HK-2 (cell line): ENCODE measurements around the gene PBRM1.
A peak's percentile ranks its signal among the peaks of the same experiment; 100 is the strongest.
"Not testable (repeated sequence)": the region's sequence is repeated elsewhere in the genome, so short reads cannot be mapped to it uniquely, and the experiment has no call there.

Experiments used
- DNase-seq: peaks from one replicate; pipeline ENCODE4 v3.0.0-alpha.2; 2018; ENCODE audit not compliant: unreplicated experiment

Gene PBRM1

DNA sequence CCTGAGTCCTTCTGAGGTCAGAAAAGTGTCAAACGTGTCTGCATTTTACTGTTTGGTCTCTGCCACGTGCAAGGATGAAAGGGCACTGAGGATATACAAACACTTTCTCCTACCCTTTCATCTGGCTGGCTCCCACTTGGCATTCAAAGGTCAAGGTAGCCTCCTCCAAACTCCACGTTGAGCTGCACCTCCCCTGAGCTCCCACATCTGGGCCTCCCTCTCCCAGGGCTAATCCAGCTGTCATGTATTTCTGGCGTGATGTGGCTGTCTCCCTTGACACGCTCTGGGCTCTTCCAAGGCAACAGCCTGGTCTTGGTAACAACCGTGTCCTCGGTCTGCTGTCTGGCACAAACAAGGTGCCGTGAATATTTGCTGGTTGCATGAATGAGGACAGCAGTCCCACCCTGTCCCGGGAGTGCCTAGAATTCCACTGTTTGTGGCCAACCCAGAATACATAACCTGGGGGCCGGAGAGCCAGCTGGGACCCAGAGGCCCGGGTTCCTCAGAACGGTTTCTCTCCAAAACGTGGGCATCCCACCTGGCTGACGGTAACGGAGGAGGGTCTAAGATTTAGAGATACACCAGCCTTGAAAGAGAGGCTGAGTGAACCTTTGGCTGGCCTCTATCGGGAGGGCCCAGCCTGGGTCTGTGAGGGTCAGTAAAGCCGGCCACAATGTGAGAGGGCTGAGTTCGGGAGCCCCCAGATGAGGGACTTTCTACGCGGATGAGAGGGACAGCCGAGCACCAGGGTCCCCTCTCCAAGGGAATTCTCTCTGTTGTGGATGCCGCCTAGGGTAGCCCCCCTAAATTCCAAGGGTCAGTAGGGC lies 19.1 kb upstream of the PBRM1 start:
- DNase-seq, result peak; percentile 22

DNA sequence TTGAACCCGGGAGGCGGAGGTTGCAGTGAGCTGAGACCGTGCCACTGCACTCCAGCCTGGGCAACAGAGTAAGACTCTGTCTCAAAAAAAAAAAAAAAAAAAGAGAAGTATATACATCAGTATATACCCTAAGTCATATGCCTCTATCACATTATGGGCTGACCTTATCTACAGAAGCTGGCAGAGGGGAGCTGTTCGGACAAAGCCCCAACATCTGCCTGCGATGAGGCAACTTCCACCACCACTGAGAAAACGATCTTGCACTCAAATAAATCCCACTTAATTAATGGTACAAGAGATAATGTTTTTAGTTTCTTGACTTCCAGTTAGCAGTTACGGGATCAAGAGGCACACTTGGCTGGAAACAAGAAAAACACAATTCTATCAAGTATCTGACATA lies 17.6 kb upstream of the PBRM1 start:
- no peak for DNase-seq

DNA sequence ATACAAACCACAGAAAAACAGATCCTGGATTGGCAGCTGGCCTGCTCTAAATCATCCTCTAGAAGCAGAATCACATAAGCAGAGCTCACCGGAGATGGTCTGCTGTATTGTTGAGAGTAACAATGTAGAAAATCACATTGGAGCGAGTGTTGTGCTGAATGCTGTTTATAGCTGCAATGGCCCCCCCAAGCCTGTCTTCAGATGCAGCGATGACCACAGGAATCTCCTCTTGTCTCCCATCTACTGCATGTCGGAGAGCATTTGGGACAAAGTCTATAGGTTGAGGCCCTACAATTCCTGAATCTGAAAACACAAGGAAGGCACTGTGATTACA lies 11.9 kb upstream of the PBRM1 start:
- DNase-seq, result no peak

DNA sequence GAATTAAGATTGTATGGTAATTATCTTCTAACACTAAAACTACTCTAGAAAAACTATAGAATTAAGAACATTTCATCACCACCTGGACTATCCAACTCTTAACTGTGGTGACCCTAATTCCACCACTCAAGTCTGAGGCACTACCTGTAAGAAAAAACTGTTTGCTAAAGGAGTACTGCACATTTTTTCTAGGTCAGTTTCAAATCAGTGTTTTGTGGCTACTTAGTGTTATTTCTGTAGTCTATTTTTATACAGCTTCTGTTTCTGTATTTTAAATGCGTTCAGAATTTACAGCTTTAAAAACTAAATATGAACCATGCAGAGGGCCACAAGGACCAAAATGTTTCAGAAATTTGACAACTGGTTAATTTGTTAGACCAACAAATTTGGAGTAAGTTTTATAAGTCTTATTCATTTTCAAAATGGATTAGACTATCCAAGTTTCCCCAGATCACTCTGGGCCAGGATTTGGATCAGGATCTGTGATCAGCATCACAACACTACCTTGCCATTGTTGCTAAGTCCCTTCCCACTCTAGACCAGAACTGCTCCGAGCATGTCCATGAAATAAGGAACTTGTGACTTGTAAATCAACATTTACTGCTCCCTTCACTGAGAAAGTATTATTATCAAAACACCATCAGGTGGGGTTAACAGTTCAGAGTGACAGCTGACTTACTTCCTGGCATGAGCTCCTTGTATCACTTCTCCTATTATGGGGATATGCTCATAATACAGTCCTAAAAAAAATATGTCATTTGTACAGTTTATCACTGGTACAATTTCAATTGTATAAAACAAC lies 11.3 kb upstream of the PBRM1 start:
- no peak for DNase-seq

DNA sequence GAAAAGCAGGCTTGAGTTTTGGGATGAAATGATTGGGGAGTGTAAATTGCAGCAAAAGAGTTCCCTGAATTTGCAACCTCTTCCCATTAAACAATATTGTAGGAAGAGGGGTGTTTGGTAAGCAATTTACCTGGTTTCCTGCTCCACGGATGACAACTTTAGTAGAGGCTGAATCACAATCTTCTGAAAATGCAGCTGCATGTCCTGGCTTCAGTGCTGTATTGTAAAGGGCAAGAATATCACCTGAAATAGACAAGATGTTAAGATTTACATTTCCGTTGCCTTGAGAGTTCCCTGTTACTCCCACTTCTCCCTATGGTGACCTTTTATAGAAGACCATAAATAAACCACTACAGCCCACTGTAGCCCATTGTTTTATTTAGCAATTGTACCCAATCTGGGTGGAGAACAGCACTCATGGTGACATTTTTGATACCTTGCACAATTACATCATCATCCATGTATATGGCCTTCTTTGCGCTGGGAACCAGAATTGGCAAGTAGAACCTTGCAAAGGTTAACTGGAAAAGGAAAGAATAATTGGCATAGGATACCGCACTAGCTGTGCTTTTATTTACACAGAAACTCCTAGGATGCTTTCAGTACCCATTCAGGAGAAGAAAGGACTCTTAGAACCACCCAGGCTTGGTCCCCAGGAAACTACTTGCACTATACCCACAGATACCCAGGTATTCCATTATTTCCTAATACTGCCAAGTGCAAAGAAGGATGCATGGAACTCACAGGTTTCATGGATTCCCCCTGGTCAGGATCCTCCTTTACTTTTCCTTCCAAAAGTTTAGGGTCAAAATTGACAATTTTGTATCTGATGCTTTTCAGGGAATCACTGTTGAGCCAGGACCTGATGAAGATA lies 10.3 kb upstream of the PBRM1 start:
- DNase-seq, result no peak

DNA sequence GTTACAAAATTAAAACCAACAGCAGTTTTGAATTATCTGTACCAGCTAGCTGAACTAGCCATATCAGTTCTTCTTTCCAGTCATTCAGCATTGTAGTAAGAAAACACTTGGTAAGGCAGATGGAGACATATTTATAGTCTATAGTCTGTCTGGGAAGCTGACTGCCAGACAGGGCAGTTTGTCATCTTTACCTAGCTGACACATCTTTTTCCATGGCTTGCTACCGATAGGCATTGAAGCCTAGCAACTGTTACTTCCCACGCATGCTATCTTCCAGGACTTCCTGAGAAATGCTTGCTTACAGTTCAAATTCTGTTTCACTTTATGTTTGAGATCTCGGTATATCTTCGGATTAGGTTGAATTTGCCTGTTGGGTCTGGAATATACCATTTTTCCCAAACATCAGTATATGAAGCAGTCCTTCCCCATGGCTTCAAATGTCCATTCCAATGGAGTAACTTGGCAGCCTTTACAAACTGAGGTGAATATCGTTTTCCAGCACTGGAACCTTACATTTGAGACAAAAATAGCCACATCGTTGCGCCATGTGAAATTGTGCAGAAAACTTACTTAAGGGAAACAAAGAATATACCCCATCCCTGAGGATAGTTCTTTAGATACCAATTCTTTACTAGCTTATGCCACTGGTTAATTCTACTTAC lies 8.9 kb upstream of the PBRM1 start:
- no peak for DNase-seq

DNA sequence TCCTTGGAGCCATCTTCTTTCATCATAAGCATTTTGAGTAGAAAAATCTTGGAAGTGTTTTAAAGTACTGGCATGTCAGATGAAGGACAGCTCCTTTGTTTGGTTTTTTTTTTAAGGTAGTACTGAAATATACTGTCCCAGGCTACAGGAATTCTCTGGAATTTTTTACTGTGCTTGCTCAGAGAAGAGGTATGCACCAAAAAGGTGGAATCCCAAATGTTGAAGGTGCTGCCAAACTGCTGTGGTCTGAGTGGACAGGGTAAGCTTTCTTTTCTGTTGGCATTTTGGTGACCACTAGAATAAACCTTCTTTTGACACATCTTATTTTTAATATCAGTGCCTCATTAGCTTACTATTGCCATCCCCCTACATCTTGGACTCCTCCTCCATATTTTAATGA lies 7.4 kb upstream of the PBRM1 start:
- DNase-seq, result no peak

DNA sequence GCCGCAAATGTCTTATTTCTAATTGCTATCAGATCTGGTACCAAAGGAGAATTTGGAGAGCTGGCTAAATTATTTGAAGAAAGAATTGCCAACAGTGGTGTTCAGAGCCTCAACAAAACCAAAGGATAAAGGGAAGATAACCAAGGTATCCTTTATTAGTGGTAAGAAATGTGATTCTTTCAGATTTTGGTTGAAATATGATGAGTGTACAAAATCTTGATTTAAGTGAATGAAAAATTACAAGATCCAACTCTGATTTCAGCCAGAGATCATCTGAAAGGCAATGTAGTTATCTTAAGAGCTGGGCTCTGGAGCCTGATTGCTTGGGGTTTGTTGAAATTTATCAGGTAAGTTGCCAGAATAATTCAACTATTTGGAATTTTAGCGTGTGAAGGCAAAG lies 4.8 kb upstream of the PBRM1 start:
- no peak for DNase-seq

DNA sequence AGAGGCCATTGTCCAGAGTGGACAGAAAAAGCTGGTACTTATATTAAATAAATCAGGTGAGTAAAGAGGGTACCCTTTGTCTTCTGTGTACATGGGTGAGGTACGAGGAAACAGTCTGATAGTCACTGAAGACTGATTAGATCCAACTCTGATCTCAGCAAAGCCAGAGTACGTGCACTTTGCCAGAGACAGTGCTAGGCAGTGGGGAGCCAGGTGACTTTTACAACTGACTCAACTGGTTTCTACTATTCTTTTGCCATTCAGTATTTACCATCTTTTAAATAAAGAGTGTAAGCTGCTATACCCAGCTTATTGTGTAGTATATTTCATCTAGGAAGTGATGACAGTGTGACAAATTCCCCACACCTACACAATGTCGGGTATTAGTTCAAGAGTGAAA lies 3.4 kb upstream of the PBRM1 start:
- DNase-seq, result no peak

DNA sequence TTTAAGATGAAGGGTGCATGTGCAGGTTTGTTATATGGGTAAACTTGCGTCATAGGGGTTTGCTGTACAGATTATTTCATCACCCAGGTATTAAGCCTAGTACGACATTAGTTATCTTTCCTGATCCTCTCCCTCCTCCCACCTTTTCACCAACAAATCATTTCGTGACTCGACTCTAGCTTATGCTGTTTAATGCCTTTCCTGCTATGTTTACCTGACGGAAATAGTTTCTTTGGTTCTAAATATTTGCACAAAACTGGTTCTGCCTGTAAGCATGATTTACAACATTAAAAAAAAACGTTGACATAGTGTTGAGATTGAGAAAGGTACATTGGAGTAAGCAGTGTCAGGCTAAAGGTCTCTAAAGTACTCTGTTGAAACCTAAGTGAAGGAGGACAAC lies 2.6 kb upstream of the PBRM1 start:
- DNase-seq, result no peak

DNA sequence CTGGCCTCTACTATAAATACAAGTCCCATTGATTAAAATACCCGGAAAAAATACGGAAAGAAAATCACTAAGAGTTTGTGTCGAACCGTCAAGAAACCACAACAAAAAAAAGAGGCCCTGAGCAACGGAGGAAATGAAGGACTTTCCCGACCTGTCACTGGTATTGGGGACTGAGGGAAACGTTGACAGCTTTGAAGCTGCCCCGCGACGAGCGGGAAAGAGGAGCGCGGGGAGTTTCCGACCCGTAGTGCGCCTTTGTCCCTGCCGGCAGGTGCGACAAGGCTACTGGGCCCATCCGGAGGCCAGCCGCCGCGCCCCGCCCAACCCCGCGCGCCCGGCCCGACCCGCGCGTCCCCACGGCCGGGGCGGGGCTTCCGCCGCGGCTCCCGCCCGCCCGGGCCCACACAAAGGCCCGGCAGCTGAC lies 416 bp downstream of the PBRM1 start:
- DNase-seq, result peak; percentile 73

DNA sequence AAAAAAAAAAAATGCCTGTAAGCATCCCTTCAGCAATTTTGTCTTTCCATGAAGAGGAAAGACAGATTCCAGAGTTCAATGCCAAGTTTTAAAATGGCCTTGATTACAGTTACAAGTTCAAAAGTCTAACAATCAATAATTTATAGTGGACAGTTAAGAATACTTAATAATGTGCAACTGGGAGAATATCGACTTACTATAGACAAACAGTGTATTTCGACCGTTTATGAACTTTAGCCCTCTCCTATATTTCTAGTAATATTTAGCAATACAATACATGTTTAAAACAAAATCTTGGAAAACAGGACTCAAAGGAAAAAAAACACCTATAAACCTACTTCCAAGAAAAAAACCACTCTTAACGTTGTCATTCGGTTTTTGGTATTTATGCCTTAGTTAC lies 1.5 kb downstream of the PBRM1 start:
- no peak for DNase-seq

DNA sequence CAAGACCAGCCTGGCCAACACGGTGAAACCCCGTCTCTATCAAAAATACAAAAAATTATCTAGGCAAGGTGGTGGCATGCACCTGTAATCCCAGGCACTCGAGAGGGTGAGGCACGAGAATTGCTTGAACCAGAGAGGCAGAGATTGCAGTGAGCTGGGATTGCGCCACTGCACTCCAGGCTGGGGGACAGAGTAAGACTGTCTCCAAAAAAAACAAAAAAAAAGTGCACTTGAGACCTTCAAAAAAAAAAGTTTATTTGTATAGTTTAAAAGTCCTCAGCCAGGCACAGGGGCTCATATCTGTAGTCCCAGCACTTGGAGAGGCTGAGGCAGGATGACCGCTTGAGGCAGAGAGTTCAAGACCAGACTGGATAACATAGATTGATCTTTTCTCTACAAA lies 2.1 kb downstream of the PBRM1 start:
- DNase-seq, result no peak

DNA sequence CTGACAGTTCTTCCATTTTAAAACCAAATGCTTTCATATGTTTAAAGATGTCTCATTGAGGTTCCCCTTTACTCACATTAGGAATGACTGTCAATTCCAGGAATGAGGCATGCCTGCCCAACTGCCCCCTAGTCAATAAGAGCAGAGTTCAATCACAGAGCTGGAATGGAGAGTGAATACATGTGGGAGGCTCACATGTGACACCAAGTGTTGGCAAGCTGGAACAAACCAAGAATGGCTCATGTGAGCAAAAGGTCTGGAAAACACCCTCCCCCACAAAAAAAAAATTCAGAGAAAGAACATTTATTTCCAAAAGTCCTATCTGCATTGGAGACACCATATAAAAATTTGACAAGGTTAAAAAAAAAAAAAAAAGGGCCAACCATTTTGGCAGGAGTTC lies 3.7 kb downstream of the PBRM1 start:
- peak; percentile 22 for DNase-seq

DNA sequence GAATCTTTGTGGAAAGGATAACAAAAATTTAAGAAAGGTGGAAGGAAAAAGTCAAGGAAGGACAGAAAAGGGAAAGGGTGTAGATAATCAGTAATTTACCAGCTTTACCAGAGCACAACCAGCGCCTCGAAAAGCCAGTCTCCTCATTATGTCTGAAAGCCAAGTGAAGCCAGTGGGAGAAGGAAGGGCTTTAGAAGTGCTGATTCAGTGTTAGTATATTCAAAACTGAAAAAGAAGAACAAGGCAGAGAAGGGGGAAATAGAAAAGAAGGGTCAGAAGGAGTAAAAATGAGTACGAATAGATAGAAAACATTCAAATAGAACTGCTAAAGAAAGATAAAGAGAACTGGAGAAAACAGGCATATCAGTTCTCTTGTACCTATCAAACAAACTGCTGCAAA lies 4.1 kb downstream of the PBRM1 start:
- no peak for DNase-seq

DNA sequence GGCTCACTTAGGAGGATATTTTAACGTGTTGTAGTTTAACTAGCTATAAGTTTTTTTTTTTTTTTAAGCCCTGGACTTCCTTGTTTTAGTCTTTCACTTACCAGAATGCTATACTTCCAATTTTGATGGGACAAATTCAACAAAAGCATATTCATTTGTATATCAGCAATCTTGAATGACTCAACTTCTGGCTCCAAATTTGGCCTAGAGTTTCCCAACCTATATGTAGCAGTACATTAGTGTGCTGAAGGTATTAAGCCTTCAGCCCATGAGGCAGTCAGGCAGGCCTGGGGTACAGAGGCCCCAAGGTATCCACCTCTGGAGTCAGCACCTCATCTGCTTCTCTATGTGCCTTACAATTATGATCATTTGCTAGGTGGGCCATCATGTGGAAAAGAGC lies 5.9 kb downstream of the PBRM1 start:
- DNase-seq, result no peak

DNA sequence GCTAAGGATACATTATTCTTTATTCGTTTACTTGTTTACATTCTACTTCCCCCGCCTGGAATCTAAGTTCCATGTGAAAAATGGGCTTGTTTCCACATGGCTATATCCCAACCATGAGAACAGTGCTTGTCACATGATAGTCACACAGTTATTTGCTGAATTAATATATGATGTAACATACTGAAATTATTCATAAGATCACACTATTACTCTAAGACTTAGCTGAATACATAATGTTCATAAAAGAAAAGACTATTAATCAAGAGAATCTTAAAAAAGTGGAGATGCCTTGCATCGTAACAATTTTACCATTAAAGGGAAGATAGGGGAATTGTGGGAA lies 6.5 kb downstream of the PBRM1 start:
- DNase-seq, result no peak

DNA sequence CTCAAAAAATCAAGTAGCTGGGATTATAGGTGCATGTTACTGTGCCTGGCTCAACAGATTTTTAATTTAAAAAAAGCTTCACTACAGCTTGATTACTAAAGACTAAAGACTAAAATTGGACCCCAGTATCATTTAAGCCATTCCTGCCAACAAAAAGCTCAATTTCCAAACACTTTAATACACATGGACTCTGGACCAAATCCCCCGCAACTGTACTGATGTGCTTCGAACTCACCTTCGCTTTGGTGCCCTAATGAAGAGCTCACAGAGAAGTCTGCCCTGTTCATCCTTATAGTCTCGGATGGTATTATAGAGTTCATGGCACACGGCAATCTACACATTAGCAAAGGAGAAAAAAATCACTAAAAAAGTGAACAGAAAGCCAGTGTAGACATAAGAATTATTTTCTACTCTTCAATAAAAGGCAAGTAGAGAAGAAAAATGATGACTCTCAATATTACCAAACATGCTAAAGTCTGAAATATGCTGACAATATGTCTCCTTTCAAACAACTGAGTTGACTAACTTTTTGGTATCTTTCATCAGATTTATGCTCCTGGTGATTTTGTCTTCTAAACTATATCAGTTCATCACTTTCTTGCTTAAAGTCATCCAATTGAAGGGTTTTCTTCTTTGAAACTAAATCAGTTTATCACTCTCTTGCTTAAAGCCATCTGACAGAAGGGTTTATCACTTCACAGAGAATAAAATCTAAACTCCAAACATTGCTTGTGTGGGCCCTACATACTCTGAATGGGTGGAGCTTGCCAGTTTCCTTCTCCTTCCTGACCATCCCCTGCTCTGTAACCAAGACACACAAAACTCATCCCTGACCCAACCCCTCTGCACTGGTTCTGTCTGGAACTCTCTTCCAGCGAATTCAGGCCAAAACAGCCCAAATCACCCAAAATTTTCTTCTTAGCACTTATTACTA lies 7.2 kb downstream of the PBRM1 start:
- DNase-seq, result no peak

DNA sequence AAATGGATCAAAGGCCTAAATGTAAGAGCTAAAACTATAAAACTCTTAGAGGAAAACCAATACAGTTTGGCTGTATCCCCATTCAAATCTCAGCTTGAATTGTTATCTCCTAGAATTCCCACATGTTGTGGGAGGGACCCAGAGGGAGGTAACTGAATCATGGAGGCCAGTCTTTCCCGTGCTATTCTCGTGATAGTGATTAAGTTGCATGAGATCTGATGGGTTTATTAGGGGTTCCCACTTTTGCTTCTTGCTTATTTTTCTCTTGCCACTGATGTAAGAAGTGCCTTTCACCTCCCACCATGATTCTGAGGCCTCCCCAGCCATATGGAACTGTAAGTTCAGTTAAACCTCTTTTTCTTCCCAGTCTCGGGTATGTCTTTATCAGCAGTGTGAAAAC lies 9.5 kb downstream of the PBRM1 start:
- DNase-seq, result not testable (repeated sequence)

DNA sequence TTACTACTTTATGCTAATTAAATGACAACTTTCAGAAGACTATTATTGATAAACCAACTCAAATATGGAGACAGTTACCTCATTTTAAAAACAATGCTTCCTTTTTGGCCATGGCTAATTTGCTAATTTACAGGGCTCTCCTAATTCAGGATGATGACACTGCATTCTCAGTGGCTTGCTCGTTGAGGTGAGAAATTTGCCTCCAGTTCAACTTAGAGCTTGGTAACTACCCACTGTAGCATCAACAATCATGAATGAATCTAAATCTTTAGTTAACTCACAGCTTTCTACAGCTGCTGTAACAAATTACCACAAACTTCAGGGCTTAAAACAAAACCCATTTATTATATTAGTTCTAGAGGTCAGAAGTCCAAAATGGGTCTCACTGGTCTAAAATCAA lies 14.0 kb downstream of the PBRM1 start:
- no peak for DNase-seq
